ENCODE data around the gene SLC25A11. TPM values are rescaled to one million over a fixed set of nuclear protein-coding genes. Genes with fewer than 3 reads are reported as not detected.

The SLC25A11 gene
- total RNA-seq, 4 donors from 2014 or later = 9.5 to 58.2 (median 42.9) TPM

DNA sequence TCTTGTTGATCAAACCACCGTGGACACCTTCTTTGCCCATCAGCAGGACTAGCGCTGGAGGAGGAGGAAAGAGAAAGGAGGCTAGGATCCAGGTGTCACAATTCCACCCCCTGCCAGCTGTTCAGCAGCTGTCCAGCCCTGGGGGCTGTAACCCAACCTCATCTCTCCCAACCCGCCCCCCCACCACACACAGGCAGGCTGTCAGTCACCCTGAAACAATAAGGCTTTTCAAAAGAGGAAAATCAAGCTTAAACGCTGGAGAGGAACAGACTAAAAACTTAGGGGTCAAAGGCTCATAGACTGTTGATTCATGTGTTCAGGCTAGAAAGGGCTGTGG is 6.1 kb upstream of the SLC25A11 start:
- Histone ChIP-seq H3K9me3 (no peaks in the 10 kb centered on the region), H3K36me3 (no peaks in the 10 kb centered on the region), H3K27me3 (no peaks in the 10 kb centered on the region), H3K27ac (peak overlapping the region; percentile 93 to 98), H3K4me1 (peaks cover 12 to 21% of the 10 kb centered on the region in 2 donors), H3K4me3 (peak overlapping the region in 1 of 2 donors; percentile 82)
- DNase-seq = no peak
- intact Hi-C loops (cut with DNase I; ENCODE audit: low total_unique reads) = no loop called here
- TF ChIP-seq, protein P1, sequence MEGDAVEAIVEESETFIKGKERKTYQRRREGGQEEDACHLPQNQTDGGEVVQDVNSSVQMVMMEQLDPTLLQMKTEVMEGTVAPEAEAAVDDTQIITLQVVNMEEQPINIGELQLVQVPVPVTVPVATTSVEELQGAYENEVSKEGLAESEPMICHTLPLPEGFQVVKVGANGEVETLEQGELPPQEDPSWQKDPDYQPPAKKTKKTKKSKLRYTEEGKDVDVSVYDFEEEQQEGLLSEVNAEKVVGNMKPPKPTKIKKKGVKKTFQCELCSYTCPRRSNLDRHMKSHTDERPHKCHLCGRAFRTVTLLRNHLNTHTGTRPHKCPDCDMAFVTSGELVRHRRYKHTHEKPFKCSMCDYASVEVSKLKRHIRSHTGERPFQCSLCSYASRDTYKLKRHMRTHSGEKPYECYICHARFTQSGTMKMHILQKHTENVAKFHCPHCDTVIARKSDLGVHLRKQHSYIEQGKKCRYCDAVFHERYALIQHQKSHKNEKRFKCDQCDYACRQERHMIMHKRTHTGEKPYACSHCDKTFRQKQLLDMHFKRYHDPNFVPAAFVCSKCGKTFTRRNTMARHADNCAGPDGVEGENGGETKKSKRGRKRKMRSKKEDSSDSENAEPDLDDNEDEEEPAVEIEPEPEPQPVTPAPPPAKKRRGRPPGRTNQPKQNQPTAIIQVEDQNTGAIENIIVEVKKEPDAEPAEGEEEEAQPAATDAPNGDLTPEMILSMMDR (IDR thresholded peaks at IDR 0.05) = no peak
- TF ChIP-seq POLR2A (IDR thresholded peaks at IDR 0.05) = no peak

DNA sequence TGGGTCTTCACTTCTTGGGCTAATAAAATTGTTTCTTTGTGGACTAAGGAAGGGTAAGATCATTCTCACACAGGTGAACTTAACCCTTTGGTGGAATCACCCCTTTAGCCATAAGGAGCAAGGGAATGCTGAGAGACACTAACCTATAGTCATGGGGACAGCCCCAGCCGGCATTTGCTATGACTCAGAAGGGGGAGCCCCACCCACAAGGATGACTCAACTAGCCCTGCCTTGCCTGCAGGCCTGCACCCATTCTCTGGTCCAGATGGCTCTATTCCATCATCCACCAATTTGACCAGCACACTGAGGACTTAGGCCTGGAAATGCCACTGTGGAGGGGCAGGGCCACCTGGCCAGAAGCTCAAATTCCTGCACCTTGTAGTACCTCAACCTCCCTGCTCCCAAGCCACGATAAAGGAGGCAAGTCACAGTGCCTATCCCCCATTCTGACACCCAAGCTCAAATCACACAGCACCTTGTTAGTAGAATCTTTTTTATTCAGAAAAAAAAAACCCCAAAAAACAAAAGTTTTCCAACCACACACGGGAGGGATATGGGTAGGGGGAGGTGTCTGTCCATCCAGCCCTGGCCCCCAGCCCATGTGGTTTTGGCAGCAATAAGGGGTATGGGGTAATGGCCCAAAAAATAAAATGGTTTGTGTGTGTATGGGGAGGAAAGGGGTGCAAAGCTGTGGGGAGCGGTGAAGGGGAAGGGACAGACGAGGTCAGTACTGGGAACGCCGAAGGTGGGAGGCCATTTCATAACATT is 5.5 kb upstream of the SLC25A11 start:
- H3K27me3 ChIP-seq = no peaks in the 10 kb centered on the region
- H3K4me1 ChIP-seq = peaks cover 12 to 21% of the 10 kb centered on the region in 2 donors
- no peak for TF ChIP-seq POLR2A (IDR thresholded peaks at IDR 0.05)
- TF ChIP-seq, protein P1 (IDR thresholded peaks at IDR 0.05) = no peak
- peak overlapping the region; percentile 93 to 98 for H3K27ac ChIP-seq
- no peaks in the 10 kb centered on the region for H3K36me3 ChIP-seq
- no peaks in the 10 kb centered on the region for H3K9me3 ChIP-seq
- peak overlapping the region in 1 of 2 donors; percentile 82 for H3K4me3 ChIP-seq
- intact Hi-C loops (cut with DNase I; ENCODE audit: low total_unique reads) = no loop called here
- peak; percentile 79 to 87 for DNase-seq

DNA sequence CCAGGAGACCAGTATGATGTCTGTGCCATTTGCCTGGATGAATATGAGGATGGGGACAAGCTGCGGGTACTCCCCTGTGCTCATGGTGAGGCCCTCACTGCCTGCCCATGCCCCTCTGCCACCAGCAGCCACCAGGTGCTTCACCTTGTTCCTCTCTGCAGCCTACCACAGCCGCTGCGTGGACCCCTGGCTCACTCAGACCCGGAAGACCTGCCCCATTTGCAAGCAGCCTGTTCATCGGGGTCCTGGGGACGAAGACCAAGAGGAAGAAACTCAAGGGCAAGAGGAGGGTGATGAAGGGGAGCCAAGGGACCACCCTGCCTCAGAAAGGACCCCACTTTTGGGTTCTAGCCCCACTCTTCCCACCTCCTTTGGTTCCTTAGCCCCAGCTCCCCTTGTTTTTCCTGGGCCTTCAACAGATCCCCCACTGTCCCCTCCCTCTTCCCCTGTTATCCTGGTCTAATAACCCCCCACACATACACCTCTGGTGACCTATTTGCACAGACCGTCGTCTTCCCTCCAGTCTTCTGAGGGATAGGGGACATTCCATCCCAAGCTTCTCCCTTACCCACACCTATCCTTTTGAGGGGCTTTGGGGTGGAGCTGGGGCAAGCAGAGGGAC is 4.8 kb upstream of the SLC25A11 start:
- TF ChIP-seq, protein P1 (IDR thresholded peaks at IDR 0.05) = no peak
- no peak for TF ChIP-seq POLR2A (IDR thresholded peaks at IDR 0.05)
- Histone ChIP-seq H3K9me3 (no peaks in the 10 kb centered on the region), H3K4me3 (no peak overlapping the region), H3K27me3 (no peaks in the 10 kb centered on the region), H3K4me1 (peaks cover 12 to 21% of the 10 kb centered on the region in 2 donors), H3K27ac (peak overlapping the region; percentile 93 to 98), H3K36me3 (no peaks in the 10 kb centered on the region)
- intact Hi-C loops (cut with DNase I; ENCODE audit: low total_unique reads) = no loop called here
- DNase-seq = no peak

DNA sequence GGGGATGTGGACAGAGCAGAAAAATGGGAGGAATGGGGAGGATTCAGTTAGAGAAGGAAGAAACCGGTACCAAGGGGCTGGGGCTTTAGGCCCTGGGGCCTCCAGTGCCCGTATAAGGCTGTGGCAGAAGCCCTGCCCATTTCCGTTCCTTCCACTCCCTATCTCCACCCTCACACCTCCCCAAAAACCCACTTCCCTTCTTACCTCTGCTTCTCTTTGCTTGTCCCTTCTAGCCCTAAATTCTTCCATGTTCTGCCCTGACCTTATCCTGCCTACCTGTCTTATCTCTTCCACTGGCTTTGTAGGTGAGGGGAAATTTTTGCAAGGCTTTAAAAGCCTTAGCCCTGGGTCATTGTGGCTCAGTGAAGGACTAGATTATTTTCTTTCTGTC is 4.3 kb upstream of the SLC25A11 start:
- H3K36me3 ChIP-seq = no peaks in the 10 kb centered on the region
- no peaks in the 10 kb centered on the region for H3K9me3 ChIP-seq
- TF ChIP-seq, protein P1 (IDR thresholded peaks at IDR 0.05) = no peak
- TF ChIP-seq POLR2A (IDR thresholded peaks at IDR 0.05) = no peak
- intact Hi-C loops (cut with DNase I; ENCODE audit: low total_unique reads) = no loop called here
- H3K4me3 ChIP-seq = no peak overlapping the region
- no peak for DNase-seq
- H3K27ac ChIP-seq = peak overlapping the region; percentile 93 to 98
- no peaks in the 10 kb centered on the region for H3K27me3 ChIP-seq
- peaks cover 14 to 22% of the 10 kb centered on the region in 2 donors for H3K4me1 ChIP-seq

All from uterus (tissue), 4 donors.